Breast epithelium (tissue), 4 donors: Measurements from ENCODE around the gene FMNL3. TPM values are rescaled to one million over a fixed set of nuclear protein-coding genes. Genes with fewer than 3 reads are reported as not detected.

Source experiments
- DNase-seq, 2 donors: peaks; one replicate each; pipeline ENCODE4 v3.0.0-alpha.2; 2019; ENCODE audit warnings: low spot score in 2 of 2
- H3K27ac ChIP-seq, 2 donors: fragments of 200-600 bp; sonication (generic) in 1 of 2; one replicate each; pipeline ENCODE4 v1.5.1; 2016 to 2019; ENCODE audit warnings: mild to moderate bottlenecking in 1 of 2
- H3K27me3 ChIP-seq, 2 donors: fragments of 200-600 bp; sonication (generic) in 1 of 2; one replicate each; pipeline versions ENCODE4 v1.5.1 to v1.6.0; 2017 to 2019; ENCODE audit warnings: control low read depth in 1 of 2, mild to moderate bottlenecking in 1 of 2
- H3K36me3 ChIP-seq: fragments of 200-600 bp; one replicate; pipeline ENCODE4 v1.5.1; 2019
- H3K4me1 ChIP-seq, 2 donors: fragments of 200-600 bp; sonication (generic); one replicate each; pipeline ENCODE4 v1.5.1; 2016 to 2019; ENCODE audit warnings: control low read depth in 1 of 2
- H3K4me3 ChIP-seq, 3 donors: fragments of 200-600 bp; sonication (generic); 1 replicate in 2 of 3; 2 replicates in 1 of 3; pipeline ENCODE4 v1.5.1; 2016 to 2019; ENCODE audit warnings: mild to moderate bottlenecking in 3 of 3, moderate library complexity in 2 of 3
- H3K9me3 ChIP-seq, 2 donors: fragments of 200-600 bp; sonication (generic) in 1 of 2; one replicate each; pipeline ENCODE4 v1.5.1; 2016 to 2019; ENCODE audit warnings: control low read depth in 1 of 2
- CTCF ChIP-seq, 3 donors: fragments of 450-650 bp; IDR thresholded peaks; one replicate each; pipeline ENCODE4 v1.5.1; 2016 to 2017; ENCODE audit warnings: antibody characterized with exemption in 3 of 3, mild to moderate bottlenecking in 3 of 3, moderate library complexity in 3 of 3
- POLR2A ChIP-seq: fragments of 450-650 bp; IDR thresholded peaks from one replicate; pipeline ENCODE4 v1.6.1; 2016; ENCODE audit warnings: antibody characterized with exemption, mild to moderate bottlenecking, moderate library complexity
- POLR2AphosphoS5 ChIP-seq, 3 donors: sonication (generic); formaldehyde crosslinking; IDR thresholded peaks; one replicate each; pipeline ENCODE4 v1.6.1; 2017; ENCODE audit warnings: antibody characterized with exemption in 3 of 3
- intact Hi-C: fragments of 100-400 bp; cut with DNase I; formaldehyde crosslinking; loops from one replicate; pipeline ENCODE4 v1.15.1; 2023; ENCODE audit warnings: low total_unique reads
- total RNA-seq, 3 donors: library from RNA; depleted of rRNA; stranded (reverse); fragments of >200 nt; gene quantifications; one replicate each; pipeline ENCODE4 v1.1.0, GENCODE V29; 2016

FMNL3 gene
- total RNA-seq, 3 donors from 2014 or later = 9.8 to 13.8 (median 13.3) TPM

DNA sequence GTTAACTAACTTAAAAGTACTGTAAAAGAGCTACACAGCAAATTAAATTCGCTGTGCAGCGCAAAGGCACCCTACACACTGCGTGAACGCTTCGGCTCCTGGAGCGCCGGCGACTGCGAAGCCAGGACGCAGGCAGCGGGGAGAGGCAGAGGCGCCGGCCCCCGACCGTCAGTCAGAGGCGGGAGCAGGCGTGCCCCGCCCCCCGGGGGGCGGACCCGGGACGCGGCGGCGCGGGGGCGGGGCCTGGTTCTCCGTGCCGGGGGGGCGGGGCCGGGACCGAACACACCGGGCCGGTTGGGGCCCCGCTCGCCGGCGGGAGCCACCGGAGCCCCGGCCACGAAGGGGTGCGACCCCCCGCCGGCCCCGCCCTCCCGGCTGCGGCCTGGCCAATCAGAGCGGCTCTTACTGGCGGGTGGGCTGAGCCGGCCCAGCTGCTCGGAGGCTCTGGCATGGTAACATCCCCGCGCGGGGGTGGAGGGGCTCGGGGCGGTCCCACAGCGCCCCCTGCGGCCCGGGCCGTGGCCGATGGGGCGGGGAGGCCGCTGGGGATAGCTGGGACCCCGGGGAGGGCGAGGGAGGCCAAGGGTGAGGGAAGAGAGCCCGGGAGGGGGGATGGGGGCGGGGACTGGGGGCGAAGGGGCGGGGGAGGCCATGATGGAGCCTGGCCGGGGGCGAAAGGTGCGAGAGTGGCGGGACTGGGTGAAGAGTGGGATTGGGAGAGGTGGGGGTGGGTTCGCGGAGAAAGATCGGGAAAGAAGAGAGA, 83.9 kb downstream of the FMNL3 start, which contains the start of gene PRPF40B:
Gene PRPF40B, plus strand, starts transcription at position 420 of the 763 bp plus-strand sequence. Its CDS starts 30 bp downstream, at position 450.
- TF ChIP-seq CTCF (IDR thresholded peaks at IDR 0.05) = no peak
- TF ChIP-seq POLR2A = peak; percentile 53
- TF ChIP-seq POLR2AphosphoS5 (IDR thresholded peaks at IDR 0.05) = peak; percentile 54 to 71 (median 66)
- peak within 1 kb of the TSS; percentile 51 to 77 (median 68) for H3K4me3 ChIP-seq
- no peaks in the 10 kb centered on the region for H3K27me3 ChIP-seq
- H3K9me3 ChIP-seq = no peaks in the 10 kb centered on the region
- H3K27ac ChIP-seq = peak within 1 kb of the TSS; percentile 93 to 96
- peaks cover 0 to 6% of the 10 kb centered on the region in 2 donors for H3K4me1 ChIP-seq
- H3K36me3 ChIP-seq = no peaks in the 10 kb centered on the region
- intact Hi-C loops = loop anchor here (1.0 kb wide), 1 partner anchor 29 kb away; no protein-coding TSS in a partner anchor
- DNase-seq = peak; percentile 82 to 85

DNA sequence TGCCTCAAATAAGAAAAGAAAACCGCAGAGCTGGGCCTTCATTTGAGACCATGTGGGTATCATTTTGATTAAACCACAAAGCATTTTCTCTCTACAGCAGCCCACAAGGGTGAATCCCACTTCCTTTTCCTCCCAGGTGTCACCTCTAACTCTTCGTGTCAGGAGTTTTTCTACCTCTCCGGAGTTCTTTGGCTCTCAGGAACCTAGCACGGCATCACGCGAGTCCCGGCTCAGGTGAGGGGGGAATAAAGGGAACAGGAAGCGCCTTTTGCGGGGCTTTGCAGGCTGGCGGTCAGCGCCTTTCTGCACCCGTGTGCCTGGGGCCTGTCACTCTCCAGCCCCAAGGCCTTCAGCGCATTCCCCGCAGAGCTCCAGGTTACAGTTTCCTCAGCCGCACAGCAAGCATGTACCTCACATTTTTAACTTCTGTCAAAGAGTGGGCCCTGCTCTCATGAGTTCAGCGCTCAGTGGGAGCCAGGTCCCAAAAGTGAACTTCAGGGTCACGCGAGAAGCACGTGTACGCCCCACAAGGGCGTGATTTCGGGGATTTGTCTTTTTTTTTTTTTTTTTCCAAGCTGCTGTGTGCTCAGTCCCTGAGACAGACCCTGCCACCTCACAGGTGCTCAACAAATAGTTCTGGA, 84.6 kb downstream of the FMNL3 start:
- Histone ChIP-seq H3K36me3 (no peaks in the 10 kb centered on the region), H3K4me1 (peaks cover 0 to 6% of the 10 kb centered on the region in 2 donors), H3K9me3 (no peaks in the 10 kb centered on the region), H3K4me3 (peak overlapping the region; percentile 51 to 77 (median 68)), H3K27ac (peak overlapping the region; percentile 93 to 96), H3K27me3 (no peaks in the 10 kb centered on the region)
- TF ChIP-seq CTCF (IDR thresholded peaks at IDR 0.05) = no peak
- no peak for TF ChIP-seq POLR2A
- TF ChIP-seq POLR2AphosphoS5 (IDR thresholded peaks at IDR 0.05) = peak in 2 of 3 donors; percentile 8 to 48
- DNase-seq = no peak
- intact Hi-C loops = loop anchor here (1.0 kb wide), 1 partner anchor 30 kb away; no protein-coding TSS in a partner anchor

- Histone ChIP-seq H3K27ac (peak overlapping the region; percentile 93 to 96), H3K4me1 (peaks cover 0 to 6% of the 10 kb centered on the region in 2 donors), H3K36me3 (no peaks in the 10 kb centered on the region), H3K4me3 (peak overlapping the region; percentile 51 to 77 (median 68)), H3K27me3 (no peaks in the 10 kb centered on the region), H3K9me3 (no peaks in the 10 kb centered on the region)
- DNase-seq = no peak
- intact Hi-C loops = no loop called here
- TF ChIP-seq POLR2A = no peak
- no peak for TF ChIP-seq POLR2AphosphoS5 (IDR thresholded peaks at IDR 0.05)
- TF ChIP-seq CTCF (IDR thresholded peaks at IDR 0.05) = no peak
Measured at GRCh38 chr12:49621651-49622500, 85.3 kb downstream of the FMNL3 start.

DNA sequence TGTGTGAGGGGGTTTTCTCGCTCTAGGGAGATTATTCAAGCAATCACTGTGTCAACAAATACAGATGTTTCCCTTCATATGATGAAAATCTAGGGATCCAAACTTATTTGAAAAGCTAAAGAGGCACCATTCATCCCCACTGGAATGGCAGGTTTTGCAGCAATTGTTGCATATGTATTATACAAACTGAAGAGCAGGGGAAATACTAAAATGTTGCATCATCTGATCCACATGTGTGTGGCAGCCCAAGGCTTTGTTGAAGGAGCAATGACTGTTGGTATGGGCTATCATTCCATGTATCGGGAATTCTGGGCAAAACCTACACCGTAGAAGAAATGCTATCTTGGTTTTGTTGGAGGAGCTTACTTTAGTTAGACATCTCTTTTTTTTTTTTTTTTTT, 87.9 kb downstream of the FMNL3 start:
- no peaks in the 10 kb centered on the region for H3K36me3 ChIP-seq
- H3K9me3 ChIP-seq = no peaks in the 10 kb centered on the region
- DNase-seq = no peak
- H3K4me3 ChIP-seq = no peak overlapping the region
- TF ChIP-seq POLR2A = no peak
- TF ChIP-seq POLR2AphosphoS5 (IDR thresholded peaks at IDR 0.05) = no peak
- no peak for TF ChIP-seq CTCF (IDR thresholded peaks at IDR 0.05)
- H3K27ac ChIP-seq = no peak overlapping the region
- peaks cover 0 to 6% of the 10 kb centered on the region in 2 donors for H3K4me1 ChIP-seq
- intact Hi-C loops = no loop called here
- H3K27me3 ChIP-seq = no peaks in the 10 kb centered on the region
